GM19395 (cell line): Measurements from ENCODE around the gene FOXN3.

Experiments
- ATAC-seq: cut with Tn5 transposase; IDR thresholded peaks from one replicate; pipeline ENCODE4 v1.9.1; 2021; ENCODE audit warnings: mild to moderate bottlenecking, moderate library complexity; ENCODE audit not compliant: unreplicated experiment

The FOXN3 gene, protein sequence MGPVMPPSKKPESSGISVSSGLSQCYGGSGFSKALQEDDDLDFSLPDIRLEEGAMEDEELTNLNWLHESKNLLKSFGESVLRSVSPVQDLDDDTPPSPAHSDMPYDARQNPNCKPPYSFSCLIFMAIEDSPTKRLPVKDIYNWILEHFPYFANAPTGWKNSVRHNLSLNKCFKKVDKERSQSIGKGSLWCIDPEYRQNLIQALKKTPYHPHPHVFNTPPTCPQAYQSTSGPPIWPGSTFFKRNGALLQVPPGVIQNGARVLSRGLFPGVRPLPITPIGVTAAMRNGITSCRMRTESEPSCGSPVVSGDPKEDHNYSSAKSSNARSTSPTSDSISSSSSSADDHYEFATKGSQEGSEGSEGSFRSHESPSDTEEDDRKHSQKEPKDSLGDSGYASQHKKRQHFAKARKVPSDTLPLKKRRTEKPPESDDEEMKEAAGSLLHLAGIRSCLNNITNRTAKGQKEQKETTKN

DNA sequence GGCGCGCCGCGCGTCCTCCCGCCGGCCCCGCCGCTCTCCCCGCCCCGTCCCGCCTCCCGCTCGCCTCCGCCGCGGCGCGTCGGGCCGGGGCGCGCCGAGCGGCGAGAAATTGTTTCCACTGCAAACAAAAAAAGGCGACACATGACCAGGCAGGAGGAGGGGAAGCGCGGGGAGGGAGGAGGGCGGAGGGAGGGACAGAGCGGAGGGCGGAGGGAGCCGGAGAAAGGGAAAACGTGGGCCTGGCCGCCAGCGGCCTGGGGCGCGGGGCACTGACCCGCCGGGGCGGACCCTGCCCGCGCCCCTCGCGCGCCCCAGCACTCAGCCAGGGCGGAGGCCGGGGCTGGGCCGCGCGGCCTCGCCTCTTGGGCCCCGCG is at the start of gene FOXN3:
Gene FOXN3 (minus strand): TSS at position 143 of the 374 bp plus-strand sequence. CDS start 4,757 bp downstream, outside the sequence.
- ATAC-seq = peak; percentile 42

DNA sequence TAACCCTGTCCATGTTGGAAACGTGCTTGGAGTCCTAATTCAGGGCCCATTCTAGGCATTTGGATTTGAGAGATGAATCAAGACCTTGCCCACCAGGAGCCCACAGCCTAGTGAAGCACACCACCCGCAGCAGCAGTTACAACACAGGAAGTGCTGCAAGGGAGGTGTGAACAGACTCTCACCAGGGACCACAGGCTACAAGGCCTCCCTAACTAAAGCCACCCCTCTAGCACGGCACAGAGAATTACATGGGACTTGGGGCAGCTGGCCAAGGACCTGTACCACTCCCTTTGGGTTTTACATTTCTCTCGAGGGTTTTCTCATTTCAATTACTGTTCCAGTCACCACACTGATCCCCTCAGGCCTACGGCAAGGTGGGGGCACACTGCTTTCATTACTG is 49.5 kb upstream of the FOXN3 start:
- no peak for ATAC-seq

DNA sequence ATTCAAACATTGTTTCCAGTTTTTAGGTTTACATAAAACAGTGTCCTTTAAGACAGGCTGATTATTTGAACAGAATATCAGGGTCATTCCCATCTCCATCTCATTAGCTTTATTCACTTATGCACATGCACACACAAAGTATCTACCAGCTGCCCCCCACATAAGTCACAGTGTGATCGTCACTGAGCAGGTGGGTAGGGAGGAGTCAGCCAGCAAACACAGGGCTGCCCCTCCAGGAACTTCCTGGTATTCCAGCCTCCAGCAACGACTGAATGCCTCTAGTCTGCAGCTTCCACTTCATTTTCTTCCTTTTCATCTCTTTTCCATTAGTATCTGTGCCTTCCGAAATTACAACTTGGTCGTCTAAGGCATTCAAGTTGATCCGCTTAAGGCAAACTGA is 48.8 kb upstream of the FOXN3 start:
- no peak for ATAC-seq

DNA sequence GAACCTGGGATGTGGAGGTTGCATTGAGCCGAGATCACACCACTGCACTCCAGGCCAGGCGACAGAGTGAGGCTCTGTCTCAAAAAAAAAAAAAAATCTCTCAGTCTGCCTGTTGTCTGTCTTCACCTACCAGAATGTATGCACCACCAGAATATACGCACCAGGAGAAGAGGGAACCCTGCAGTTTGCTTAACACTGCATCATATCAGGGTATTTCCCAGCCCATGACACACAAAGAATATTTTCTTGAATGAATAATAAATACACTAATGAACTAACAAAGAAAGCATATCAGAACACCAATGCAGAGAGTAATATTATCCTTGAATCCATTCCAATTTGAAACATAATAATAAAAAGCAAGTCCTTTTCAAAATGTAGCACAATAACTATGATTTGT is 44.2 kb upstream of the FOXN3 start:
- no peak for ATAC-seq

DNA sequence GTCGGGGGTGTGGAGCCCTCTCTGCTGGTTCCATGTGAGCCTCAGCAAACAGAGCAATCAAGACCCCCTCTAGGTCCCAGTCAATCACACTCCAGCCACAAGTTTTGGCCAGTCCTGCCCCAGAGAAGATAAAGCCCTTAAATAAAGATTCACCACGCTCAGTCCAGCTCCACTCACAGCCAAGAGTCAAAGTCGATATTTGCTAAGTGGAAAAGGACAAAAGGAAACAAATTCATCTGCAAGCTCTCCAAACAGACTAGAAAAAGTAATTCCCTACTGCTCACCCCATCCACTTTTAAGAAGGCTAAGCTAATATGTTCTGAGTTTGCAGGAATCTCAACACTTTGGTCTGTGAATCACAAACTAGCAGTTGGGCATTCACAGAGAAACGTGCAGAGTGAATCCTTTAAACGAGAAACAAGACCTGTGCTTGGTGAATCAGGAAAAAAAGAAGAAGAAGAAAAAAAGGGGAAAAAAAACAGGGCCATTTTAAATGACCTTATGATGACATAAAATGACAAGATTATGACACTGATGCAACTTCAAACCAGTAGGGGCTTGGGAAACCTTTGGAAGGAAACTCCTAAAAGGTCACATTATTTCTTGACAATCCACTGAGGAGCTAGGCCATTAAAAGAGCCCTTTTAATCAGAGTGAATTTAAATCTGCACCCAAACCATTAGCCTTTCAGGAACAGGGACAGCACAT is 41.8 kb upstream of the FOXN3 start:
- no peak for ATAC-seq

DNA sequence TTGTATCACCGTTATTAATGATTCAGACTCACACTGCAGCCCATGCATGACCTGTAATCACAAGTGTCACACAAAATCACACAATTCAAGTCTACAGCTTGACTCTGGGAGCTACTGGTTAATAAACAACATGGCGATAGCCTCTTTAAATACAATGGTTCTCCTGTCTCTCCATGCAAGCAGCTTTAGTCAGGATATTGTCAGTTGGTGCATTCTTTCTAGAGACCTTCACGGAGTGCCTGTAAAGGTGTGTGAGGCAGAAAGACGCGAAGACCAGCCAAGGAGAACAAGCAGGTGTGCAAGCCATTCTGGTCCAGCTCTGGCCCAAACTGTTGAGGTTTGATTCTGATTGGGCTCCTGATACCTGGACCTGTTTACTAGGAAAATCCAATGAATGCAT is 40.0 kb upstream of the FOXN3 start:
- no peak for ATAC-seq

DNA sequence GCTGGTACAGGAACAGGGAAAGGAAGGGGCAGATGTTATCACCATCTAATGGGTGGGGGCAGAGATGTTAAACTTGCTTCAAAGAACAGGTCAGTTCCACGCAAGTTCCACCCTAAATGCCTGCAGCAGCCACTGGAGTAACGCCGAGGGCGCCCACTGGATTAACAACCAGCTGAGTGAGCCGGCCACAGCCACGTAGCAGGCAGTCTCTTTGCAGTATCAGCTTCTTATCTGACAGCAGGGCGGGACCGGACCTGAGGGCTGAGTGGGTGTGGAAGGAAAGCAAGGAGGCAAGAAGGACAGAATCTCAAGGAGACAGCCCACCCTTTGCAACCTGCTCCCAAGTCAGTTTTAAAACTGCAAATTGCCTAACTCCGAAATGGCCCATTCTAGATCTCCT is 38.4 kb upstream of the FOXN3 start:
- ATAC-seq = no peak

DNA sequence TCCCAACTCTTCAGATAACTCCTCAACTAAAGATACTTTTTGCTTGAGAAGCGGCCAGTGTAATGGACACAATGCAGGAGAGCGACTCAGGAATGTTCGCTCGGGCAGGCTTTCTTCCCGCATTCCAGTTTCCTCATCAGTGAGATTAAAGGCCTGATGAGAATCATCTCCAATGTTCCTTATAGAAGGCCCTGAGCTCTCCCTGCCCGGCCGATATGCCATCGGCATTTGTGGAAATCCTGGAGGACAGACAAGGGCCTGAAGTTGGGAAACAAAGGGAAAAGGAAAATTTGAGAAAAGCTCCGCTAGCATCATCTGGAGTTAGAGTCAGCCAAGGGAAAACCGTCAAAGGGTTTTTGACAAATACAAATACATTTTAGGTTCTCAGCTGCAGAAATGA is 38.0 kb upstream of the FOXN3 start:
- no peak for ATAC-seq

DNA sequence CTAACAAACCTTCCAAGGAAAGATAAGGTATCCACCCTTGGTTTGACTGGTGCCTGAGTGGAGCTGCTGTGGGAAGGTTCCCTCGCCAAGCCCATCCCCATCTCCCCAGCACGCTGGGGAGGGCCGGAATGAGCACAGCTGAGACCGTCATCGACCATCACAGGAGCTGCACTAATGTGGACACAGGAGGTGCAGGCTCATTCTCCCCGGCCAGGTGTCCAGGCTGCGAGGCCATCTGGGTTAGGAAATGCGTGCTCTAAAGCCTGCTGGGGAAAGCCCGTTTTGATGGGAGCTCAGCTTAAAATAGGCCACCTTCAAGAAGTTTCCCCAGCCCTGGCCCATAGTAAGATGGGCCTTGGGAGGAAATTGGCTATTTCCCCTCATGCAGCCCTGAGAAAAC is 35.2 kb upstream of the FOXN3 start:
- ATAC-seq = no peak

DNA sequence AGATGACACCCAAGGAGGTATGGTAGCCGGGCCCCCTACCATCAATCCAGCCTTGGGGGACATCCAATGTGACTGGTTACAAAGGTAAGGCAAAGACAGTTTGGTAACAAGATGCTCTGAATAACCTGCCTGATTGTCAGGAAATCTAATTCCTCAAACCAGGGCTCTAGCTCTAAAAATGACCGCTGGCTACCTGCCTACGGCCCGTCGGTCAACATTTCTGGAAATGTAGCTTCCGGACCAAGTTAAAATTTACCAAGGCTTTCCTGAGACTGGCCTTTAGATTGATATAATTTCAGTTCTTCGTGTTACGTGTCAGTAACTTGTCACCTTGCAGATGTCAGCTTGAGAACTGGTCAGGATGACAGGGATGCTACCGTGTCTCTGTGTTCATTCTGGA is 34.2 kb upstream of the FOXN3 start:
- ATAC-seq = no peak

DNA sequence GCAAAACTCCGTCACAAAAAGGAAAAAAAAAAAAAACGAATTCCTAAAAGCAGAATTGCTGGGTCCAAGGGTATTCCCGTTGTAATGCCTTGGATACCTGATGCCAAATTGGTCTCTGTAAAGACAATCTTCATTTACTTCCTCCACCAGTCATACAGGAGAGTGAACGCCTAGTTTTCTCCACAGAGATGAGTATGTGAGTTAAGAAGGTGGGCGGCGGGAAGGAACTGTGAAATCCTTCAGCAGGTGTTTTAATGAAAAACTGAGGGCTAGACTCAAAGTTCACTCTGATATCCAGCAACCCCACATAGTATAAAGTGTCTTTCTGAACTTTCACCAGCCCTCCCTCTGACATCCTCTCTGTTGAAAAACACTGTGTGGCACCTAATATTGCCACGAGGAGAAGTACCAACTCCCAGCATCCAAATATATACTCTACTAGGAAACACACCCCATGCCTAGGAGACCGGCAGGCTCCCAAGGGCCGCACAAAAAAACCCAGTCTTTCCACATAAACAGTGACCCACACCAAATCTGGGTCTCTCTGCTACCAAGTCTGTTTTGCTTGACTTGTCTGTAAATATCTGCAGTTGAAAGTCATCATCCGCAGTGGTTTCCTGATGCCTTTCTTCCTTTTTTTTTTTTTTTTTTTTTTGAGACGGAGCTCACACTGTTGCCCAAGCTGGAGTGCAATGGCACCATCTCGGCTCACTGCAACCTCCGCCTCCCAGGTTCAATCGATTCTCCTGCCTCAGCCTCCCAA is 30.3 kb upstream of the FOXN3 start:
- ATAC-seq = no peak

DNA sequence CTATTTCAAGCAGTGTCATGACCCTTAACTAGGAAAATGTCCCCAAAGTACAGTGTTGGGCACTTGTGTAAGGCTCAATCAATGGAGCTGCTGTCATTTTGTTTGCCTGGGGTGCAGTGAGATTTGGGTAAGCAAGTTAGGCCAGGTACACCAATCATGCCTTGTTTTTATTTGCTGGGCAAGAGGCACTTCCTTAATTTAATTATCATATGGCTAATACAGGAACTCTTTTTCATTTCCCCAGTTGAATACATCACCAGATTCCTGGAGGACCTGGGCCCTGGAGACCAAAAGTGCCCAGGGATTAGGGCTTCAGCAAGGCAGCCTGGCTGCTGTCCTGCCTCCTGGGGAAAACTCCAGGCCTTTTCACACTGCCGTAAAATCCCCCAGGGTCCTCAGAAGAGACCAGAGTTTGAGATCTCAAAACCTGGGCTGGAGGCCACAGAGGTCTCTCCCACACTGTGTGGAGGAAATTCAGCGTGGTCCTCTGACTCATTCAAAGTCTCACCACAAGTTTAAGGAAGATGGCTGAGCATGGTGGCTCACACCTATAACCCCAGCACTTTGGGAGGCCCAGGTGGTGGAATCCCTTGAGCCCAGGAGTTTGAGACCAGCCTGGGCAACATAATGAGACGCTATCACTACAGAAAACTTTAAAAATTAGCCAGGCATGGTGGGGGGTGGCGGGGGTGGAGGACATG is 28.4 kb upstream of the FOXN3 start:
- peak; percentile 67 for ATAC-seq

DNA sequence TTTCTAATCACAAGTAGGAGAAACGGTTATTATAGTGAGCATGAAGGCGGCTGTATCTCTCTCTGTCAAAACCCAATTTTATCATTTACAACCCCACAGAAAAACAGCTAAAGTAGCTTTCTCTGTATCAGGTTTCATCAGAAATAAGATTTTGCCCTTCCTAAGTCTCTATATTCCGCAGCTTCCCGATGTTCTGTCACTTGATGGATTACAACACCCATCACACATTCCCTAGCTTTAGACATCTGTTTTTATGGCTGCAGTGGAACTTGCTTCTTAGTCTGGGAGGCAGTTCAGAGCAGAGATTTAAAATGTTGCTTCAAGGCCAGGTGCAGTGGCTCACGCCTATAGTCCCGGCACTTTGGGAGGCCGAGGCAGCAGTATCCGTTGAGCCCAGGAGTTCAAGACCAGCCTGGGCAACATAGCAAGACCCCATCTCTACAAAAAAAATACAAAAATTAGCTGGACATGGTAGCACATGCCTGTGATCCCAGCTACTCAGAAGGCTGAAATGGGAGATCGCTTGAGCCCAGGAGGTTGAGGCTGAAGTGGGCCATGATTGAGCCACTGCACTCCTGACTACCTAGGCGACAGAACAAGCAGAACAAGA is 27.6 kb upstream of the FOXN3 start:
- ATAC-seq = no peak

DNA sequence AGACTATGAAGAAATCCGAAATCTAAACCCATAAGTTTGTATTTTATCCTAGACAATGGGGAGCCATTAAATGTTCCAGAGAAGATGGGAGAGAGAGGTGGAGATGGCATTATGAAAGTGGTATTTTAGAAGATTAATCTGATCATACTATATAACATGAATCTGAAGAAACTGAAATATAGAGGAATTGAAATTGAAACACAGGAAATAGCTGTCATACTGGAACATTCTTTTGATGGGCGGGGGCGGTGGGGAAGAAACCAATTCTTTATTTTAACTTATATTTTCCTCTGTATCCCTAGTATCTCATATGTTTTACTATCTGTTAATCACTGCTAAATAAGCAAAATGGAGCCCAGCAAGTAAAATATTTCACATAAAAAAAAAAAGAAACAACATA is 27.0 kb upstream of the FOXN3 start:
- peak; percentile 46 for ATAC-seq

DNA sequence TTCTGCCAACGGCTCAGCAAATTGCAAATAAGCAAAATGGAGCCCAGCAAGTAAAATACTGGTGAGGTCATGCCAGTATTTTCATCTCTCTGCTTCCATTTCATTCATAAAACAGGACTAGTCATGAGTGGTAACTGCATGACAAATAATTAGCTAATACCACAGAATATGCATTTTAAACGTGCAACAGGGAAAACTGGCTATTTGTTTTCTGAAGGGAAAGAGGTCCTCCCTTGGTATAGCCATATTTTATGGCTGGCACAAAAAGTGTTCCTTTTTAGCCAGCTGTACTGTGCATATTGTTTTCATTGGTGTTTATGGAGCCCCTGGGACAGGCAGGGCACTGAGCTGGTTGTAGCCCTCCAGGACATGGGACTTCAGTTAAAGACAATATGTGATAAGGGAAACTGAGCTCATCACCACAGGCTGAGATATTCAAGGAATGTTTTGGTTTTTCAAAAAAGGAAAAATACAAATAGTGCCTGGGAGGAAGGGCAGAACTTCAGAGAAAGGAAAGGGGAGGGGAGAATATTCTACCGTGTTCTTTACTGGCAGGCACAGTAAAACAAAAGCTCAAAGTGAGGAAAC is 26.1 kb upstream of the FOXN3 start:
- no peak for ATAC-seq

DNA sequence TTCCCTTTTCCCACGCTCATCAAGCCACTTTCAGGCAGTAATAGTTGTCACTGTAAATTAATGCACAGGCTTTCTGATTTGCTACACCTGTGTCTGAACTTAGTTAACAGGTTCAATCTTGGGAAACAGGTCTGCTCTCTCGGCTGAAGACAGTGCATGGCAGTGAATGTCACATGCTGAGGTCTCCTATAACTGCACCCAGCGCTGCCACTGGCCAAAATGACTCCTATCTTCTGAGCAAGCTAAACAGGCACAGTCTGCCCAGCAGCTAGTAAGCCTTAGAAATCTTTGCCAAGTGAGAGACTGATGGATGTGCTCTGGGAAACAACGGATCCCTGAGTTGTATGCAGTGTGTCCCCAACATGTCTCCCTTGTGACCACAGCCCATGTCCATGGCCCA is 25.2 kb upstream of the FOXN3 start:
- ATAC-seq = no peak

DNA sequence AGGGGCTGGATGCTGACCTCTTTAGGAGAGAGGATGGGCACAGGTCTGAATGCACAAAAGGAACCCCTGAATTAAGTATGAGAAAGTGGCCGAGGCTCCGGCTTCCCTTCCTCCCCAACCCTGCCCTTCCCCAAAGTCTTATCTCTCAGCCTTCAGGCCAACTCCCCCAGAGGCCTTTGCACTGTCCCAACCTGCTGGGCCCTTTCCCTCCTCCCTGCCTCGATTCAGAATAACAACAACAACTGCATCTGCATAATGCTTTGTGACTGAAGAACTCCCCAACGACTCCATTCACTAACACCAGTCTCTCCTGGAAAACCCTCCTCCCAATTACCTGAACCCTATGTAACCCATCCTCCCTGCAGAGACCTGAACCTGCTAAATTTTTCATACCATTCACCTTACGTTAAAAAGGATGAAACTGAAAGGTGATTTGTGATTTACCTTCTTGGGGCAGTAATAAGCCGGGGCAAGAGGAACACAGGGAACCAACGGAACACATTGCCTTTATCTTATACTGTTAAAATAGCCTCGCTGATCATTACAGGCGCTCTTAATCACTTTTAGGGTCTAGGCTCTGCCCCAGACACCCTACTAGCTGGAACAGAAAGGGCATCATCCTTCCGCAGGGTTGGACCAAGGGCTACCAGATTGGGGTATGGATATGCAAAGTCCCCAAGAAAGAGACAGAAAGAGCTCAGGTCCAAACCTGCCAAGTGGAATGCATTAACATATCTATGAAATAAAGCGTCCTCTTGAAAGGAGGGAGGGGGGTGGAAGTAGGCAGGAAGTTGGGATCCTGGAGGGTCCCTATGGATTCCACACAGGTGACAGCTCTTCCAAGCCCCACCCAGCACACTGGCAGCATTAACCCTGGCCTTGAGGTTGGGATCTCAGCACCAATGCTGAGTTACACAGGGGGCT is 24.2 kb upstream of the FOXN3 start:
- no peak for ATAC-seq

DNA sequence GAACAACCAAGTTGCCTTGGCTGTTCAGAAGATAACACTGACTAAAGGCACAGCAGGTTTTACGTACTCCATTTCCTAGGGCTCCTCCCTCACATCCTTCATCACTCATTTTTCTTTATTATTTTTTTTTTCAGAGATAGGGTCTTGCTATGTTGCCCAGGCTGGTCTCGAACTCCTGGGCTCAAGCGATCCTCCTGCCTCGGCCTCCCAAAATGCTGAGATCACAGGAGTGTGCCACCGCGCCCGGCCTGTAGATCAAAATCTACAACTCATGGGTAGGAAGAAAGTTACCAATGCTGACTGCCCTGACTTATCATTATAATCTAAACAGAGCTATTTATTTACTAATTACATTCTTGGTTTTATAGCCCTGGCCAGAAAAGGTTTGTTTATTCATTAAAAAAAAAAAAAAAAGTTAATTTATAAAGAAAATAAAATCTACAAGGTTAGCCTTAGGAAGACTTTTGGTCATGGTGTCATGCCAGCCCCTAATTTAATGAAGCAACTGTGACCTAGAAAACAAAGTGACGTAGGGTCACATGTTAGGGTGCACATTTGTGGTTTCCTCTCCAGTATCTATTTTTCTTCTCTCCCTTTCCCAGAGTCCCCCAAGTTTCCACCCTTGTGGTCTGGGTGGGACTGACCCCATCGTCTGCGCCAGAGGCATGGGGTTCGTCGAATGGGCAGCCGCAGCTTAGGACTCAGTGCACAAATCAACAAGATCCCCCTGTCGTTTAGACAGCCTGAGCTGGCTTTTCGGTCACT is 19.0 kb upstream of the FOXN3 start:
- ATAC-seq = no peak
